A673 (cell line): ENCODE data around the gene BARHL2. TPM values are rescaled to one million over a fixed set of nuclear protein-coding genes. Genes with fewer than 3 reads are reported as not detected.
A peak's percentile ranks its signal among the peaks of the same experiment; 100 is the strongest.

ENCODE experiments used
- BruUV-seq: library from RNA; stranded (reverse); fragments of 400-500 nt; replicated peaks from 2 replicates; lab custom pipeline; 2021; lab: Mats Ljungman, UMichigan
- CTCF ChIA-PET: fragments of 300-600 bp; sonication (Branson Sonifier 250); formaldehyde crosslinking; loops from one replicate; lab custom pipeline; 2022; ENCODE audit warnings: antibody characterized with exemption; lab: Charles Lee
- POLR2A ChIA-PET: fragments of 300-600 bp; sonication (Branson Sonifier 250); formaldehyde crosslinking; loops from one replicate; lab custom pipeline; 2022; ENCODE audit warnings: antibody characterized with exemption; ENCODE audit not compliant: low non-redundant PET; lab: Charles Lee
- DNase-seq: peaks from one replicate; pipeline ENCODE4 v3.0.0-alpha.2; 2015; ENCODE audit warnings: low spot score
- H3K27ac ChIP-seq: fragments of 200-600 bp; sonication (generic); 2 replicates; pipeline ENCODE4 v1.5.1; 2016; ENCODE audit warnings: mixed run types, low read depth, mild to moderate bottlenecking, mixed read lengths, antibody characterized with exemption, low read length; ENCODE audit not compliant: poor library complexity, severe bottlenecking
- H3K27me3 ChIP-seq: fragments of 200-600 bp; sonication (generic); replicated peaks from 2 replicates; pipeline ENCODE4 v1.6.1; 2017; ENCODE audit warnings: mixed run types, low read depth, mild to moderate bottlenecking, mixed read lengths, antibody characterized with exemption, low read length; ENCODE audit not compliant: insufficient read depth, poor library complexity
- H3K36me3 ChIP-seq: fragments of 200-600 bp; sonication (generic); 2 replicates; pipeline ENCODE4 v1.6.1; 2016; ENCODE audit warnings: mixed run types, mild to moderate bottlenecking, mixed read lengths, antibody characterized with exemption, low read length; ENCODE audit not compliant: insufficient read depth, poor library complexity, severe bottlenecking
- H3K4me1 ChIP-seq: fragments of 200-600 bp; sonication (generic); 2 replicates; pipeline ENCODE4 v1.6.1; 2017; ENCODE audit warnings: mixed run types, mild to moderate bottlenecking, mixed read lengths, antibody characterized with exemption, low read length; ENCODE audit not compliant: insufficient read depth, poor library complexity, severe bottlenecking
- H3K4me3 ChIP-seq: fragments of 200-600 bp; sonication (generic); 2 replicates; pipeline ENCODE4 v1.5.1; 2016; ENCODE audit warnings: low read depth, mixed run types, mild to moderate bottlenecking, mixed read lengths, low read length; ENCODE audit not compliant: poor library complexity, severe bottlenecking
- H3K9me3 ChIP-seq: fragments of 200-600 bp; sonication (generic); 2 replicates; pipeline ENCODE4 v1.6.1; 2016; ENCODE audit warnings: mixed run types, low read depth, mild to moderate bottlenecking, mixed read lengths, antibody characterized with exemption, low read length; ENCODE audit not compliant: poor library complexity, severe bottlenecking
- CTCF ChIP-seq: fragments of 300-800, 200-600 bp; sonication (generic); conservative IDR thresholded peaks from 2 replicates; pipeline ENCODE4 v1.5.1; 2017; ENCODE audit warnings: low read depth, mild to moderate bottlenecking, antibody characterized with exemption, low read length, moderate library complexity, mixed read lengths
- EZH2 ChIP-seq: fragments of 200-600 bp; sonication (generic); IDR thresholded peaks from 2 replicates; pipeline ENCODE4 v1.6.1; 2017; ENCODE audit warnings: borderline replicate concordance, low read depth, mild to moderate bottlenecking, mixed read lengths, antibody characterized with exemption, low read length; ENCODE audit not compliant: poor library complexity, severe bottlenecking
- intact Hi-C: fragments of 100-400 bp; cut with micrococcal nuclease; formaldehyde crosslinking; loops from one replicate; pipeline ENCODE4 v1.10.0; 2022; ENCODE audit not compliant: unreplicated experiment
- total RNA-seq: library from RNA; stranded (reverse); gene quantifications from 2 replicates; pipeline ENCODE4 v1.2.3, GENCODE V29; 2021

The BARHL2 gene
- total RNA-seq, 1 experiment from 2014 or later, result 120 TPM

- CTCF ChIA-PET, result interaction anchor here (0.6 to 1.3 kb wide), 4 partner anchors 176 to 443 kb away, joined by 3 to 10 read pairs (median 3); no protein-coding TSS in a partner anchor
- Histone ChIP-seq H3K36me3 (no peaks in the 10 kb centered on the region), H3K4me3 (peak overlapping the region; percentile 53), H3K4me1 (peaks cover 28% of the 10 kb centered on the region), H3K27ac (no peak overlapping the region), H3K9me3 (no peaks in the 10 kb centered on the region), H3K27me3 (no peaks in the 10 kb centered on the region)
- no TSS peak for BruUV-seq
- no peak for DNase-seq
- POLR2A ChIA-PET, result interaction anchor here (0.5 kb wide), 1 partner anchor 612 kb away, joined by 6 read pairs; no protein-coding TSS in a partner anchor
- TF ChIP-seq CTCF, result no peak
- TF ChIP-seq EZH2, result no peak
- intact Hi-C loops, result loop anchor here (1.0 to 10.0 kb wide), 6 partner anchors 129 to 676 kb away; no protein-coding TSS in a partner anchor
These were observed 5.9 kb upstream of the BARHL2 start for GRCh38 chr1:90722874-90723589.

GRCh38 chr1:90721210-90722194, 4.4 kb upstream of the BARHL2 start:
- TF ChIP-seq EZH2 (no peak), CTCF (peak; percentile 96)
- Histone ChIP-seq H3K9me3 (no peaks in the 10 kb centered on the region), H3K27me3 (no peaks in the 10 kb centered on the region), H3K4me1 (peaks cover 24% of the 10 kb centered on the region), H3K36me3 (no peaks in the 10 kb centered on the region), H3K27ac (peak overlapping the region; percentile 88), H3K4me3 (peak overlapping the region; percentile 75)
- peak; percentile 96 for DNase-seq
- ChIA-PET CTCF (interaction anchor here (0.5 to 1.7 kb wide), 16 partner anchors 9 to 676 kb away, joined by 3 to 16 read pairs (median 5); no protein-coding TSS in a partner anchor), POLR2A (no interaction called here)
- no TSS peak for BruUV-seq
- intact Hi-C loops, result loop anchor here (2.0 to 10.0 kb wide), 6 partner anchors 131 to 674 kb away; no protein-coding TSS in a partner anchor

GRCh38 chr1:90720145-90720636, 3.1 kb upstream of the BARHL2 start:
- H3K4me3 ChIP-seq, result peak overlapping the region; percentile 75
- peak; percentile 50 for DNase-seq
- intact Hi-C loops, result loop anchor here (2.0 to 10.0 kb wide), 6 partner anchors 132 to 673 kb away; no protein-coding TSS in a partner anchor
- CTCF ChIA-PET, result interaction anchor here (0.6 to 1.6 kb wide), 3 partner anchors 245 to 675 kb away, joined by 3 to 6 read pairs (median 3); no protein-coding TSS in a partner anchor
- H3K36me3 ChIP-seq, result peaks cover 13% of the 10 kb centered on the region
- POLR2A ChIA-PET, result interaction anchor here (0.6 to 0.7 kb wide), 2 partner anchors 67 to 593 kb away, joined by 3 to 4 read pairs; no protein-coding TSS in a partner anchor
- no TSS peak for BruUV-seq
- H3K4me1 ChIP-seq, result peaks cover 22% of the 10 kb centered on the region
- H3K27me3 ChIP-seq, result no peaks in the 10 kb centered on the region
- no peaks in the 10 kb centered on the region for H3K9me3 ChIP-seq
- H3K27ac ChIP-seq, result peak overlapping the region; percentile 88
- TF ChIP-seq CTCF, result no peak
- TF ChIP-seq EZH2, result no peak
